Hepatocyte (in vitro differentiated cells): ENCODE data around the gene PAPPA2. TPM values are rescaled to one million over a fixed set of nuclear protein-coding genes. Genes with fewer than 3 reads are reported as not detected.

ENCODE experiments used
- DNase-seq: peaks from one replicate; pipeline ENCODE4 v3.0.0-alpha.2; 2016; ENCODE audit warnings: low spot score
- H2AFZ ChIP-seq: fragments of 200-600 bp; sonication (generic); 2 replicates; pipeline ENCODE4 v1.6.0; 2016; ENCODE audit warnings: antibody characterized with exemption, mild to moderate bottlenecking
- H3K27ac ChIP-seq: fragments of 200-600 bp; sonication (generic); 2 replicates; pipeline ENCODE4 v1.5.1; 2016; ENCODE audit warnings: mild to moderate bottlenecking
- H3K27me3 ChIP-seq: fragments of 200-600 bp; sonication (generic); 2 replicates; pipeline ENCODE4 v1.6.1; 2016
- H3K36me3 ChIP-seq: fragments of 200-600 bp; sonication (generic); replicated peaks from 2 replicates; pipeline ENCODE4 v1.5.1; 2016; ENCODE audit warnings: low read depth; ENCODE audit not compliant: insufficient read depth
- H3K4me1 ChIP-seq: fragments of 200-600 bp; sonication (generic); 2 replicates; pipeline ENCODE4 v1.5.1; 2016; ENCODE audit warnings: mild to moderate bottlenecking, moderate library complexity; ENCODE audit not compliant: insufficient read depth
- H3K4me2 ChIP-seq: fragments of 200-600 bp; sonication (generic); 2 replicates; pipeline ENCODE4 v1.6.0; 2016
- H3K4me3 ChIP-seq: fragments of 200-600 bp; sonication (generic); 2 replicates; pipeline ENCODE4 v1.5.1; 2016; ENCODE audit warnings: mild to moderate bottlenecking
- H3K79me2 ChIP-seq: fragments of 200-600 bp; sonication (generic); 2 replicates; pipeline ENCODE4 v1.6.0; 2017; ENCODE audit warnings: mild to moderate bottlenecking
- H3K9me2 ChIP-seq: fragments of 200-600 bp; sonication (generic); replicated peaks from 2 replicates; pipeline ENCODE4 v1.6.0; 2017; ENCODE audit warnings: mild to moderate bottlenecking; ENCODE audit not compliant: insufficient read depth
- H3K9me3 ChIP-seq: fragments of 200-600 bp; sonication (generic); 2 replicates; pipeline ENCODE4 v1.5.1; 2016; ENCODE audit warnings: low read depth, mild to moderate bottlenecking
- H4K20me1 ChIP-seq: fragments of 200-600 bp; sonication (generic); 2 replicates; pipeline ENCODE4 v1.6.0; 2016; ENCODE audit warnings: mild to moderate bottlenecking; ENCODE audit not compliant: insufficient read depth, poor library complexity, severe bottlenecking
- CTCF ChIP-seq: fragments of 200-600 bp; sonication (generic); IDR thresholded peaks from 2 replicates; pipeline ENCODE4 v1.5.1; 2016; ENCODE audit warnings: antibody characterized with exemption, mild to moderate bottlenecking; ENCODE audit not compliant: poor library complexity
- EZH2 ChIP-seq: fragments of 200-600 bp; sonication (generic); IDR thresholded peaks from 2 replicates; pipeline ENCODE4 v1.6.1; 2016; ENCODE audit warnings: antibody characterized with exemption, mild to moderate bottlenecking, borderline replicate concordance
- EZH2phosphoT487 ChIP-seq: fragments of 200-600 bp; sonication (generic); IDR thresholded peaks from one replicate; pipeline ENCODE4 v1.6.1; 2018; ENCODE audit warnings: antibody characterized with exemption, mild to moderate bottlenecking, low read depth, moderate library complexity; ENCODE audit not compliant: unreplicated experiment, severe bottlenecking
- WGBS: methylation state at CpG from one replicate; pipeline ENCODE4 v1.1.6; 2016; ENCODE audit warnings: low lambda C conversion rate; ENCODE audit errors: missing lambda C conversion rate; 5-methylcytosine and 5-hydroxymethylcytosine counted together
- polyA plus RNA-seq: library from polyadenylated mRNA; unstranded; fragments of >200 nt; fragmentation: Nextera tagmentation; extraction: Ambion mirVana; gene quantifications from 2 replicates; pipeline ENCODE4 v1.2.1, GENCODE V29; 2016
- total RNA-seq: library from RNA; depleted of rRNA; stranded (reverse); fragments of >200 nt; gene quantifications from 2 replicates; pipeline ENCODE4 v1.2.3, GENCODE V29; 2014

The PAPPA2 gene
- total and polyA plus RNA-seq, 2 experiments from 2014 or later: 1.9 to 2.6 TPM

GRCh38 chr1:176811511-176812288, 348.7 kb downstream of the PAPPA2 start:
- 41% methylated on average over 4 of the region's 4 CpGs for WGBS
- H3K9me3 ChIP-seq: no peaks in the 10 kb centered on the region
- no peaks in the 10 kb centered on the region for H3K27me3 ChIP-seq
- H2AFZ ChIP-seq: no peak overlapping the region
- H3K4me3 ChIP-seq: no peak overlapping the region
- no peaks in the 10 kb centered on the region for H3K79me2 ChIP-seq
- H3K27ac ChIP-seq: no peak overlapping the region
- no peak for DNase-seq
- no peak for TF ChIP-seq EZH2
- no peak for TF ChIP-seq CTCF
- no peak for TF ChIP-seq EZH2phosphoT487
- H3K4me1 ChIP-seq: no peaks in the 10 kb centered on the region
- no peak overlapping the region for H3K4me2 ChIP-seq
- H4K20me1 ChIP-seq: no peaks in the 10 kb centered on the region
- H3K9me2 ChIP-seq: no peaks in the 10 kb centered on the region
- H3K36me3 ChIP-seq: no peaks in the 10 kb centered on the region

DNA sequence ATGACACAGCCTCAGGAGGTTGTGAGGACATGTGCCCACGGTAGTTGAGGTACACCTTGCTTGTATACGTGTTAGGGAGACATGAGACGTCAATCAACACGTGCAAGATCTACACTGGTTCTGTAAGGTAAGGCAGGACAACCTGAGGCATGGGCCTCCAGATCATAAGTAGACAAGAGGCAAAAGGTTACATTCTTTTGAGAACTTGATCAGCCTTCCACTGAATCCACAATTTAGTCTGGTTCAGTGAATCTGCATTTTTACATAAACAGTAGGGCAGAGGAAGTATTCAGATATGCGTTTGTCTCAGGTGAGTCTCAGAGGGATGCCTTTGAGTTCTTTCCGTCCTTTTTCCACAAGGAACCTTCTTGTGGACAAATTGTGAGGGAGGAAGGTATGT, 352.6 kb downstream of the PAPPA2 start:
- Histone ChIP-seq H3K9me2 (no peaks in the 10 kb centered on the region), H3K79me2 (no peaks in the 10 kb centered on the region), H3K4me2 (no peak overlapping the region), H3K4me3 (no peak overlapping the region), H3K4me1 (no peaks in the 10 kb centered on the region), H2AFZ (no peak overlapping the region), H3K27me3 (no peaks in the 10 kb centered on the region), H3K9me3 (no peaks in the 10 kb centered on the region), H3K36me3 (no peaks in the 10 kb centered on the region), H3K27ac (no peak overlapping the region), H4K20me1 (no peaks in the 10 kb centered on the region)
- TF ChIP-seq CTCF (no peak), EZH2 (no peak), EZH2phosphoT487 (no peak)
- WGBS: 83% methylated on average over 6 of the region's 6 CpGs
- no peak for DNase-seq

DNA sequence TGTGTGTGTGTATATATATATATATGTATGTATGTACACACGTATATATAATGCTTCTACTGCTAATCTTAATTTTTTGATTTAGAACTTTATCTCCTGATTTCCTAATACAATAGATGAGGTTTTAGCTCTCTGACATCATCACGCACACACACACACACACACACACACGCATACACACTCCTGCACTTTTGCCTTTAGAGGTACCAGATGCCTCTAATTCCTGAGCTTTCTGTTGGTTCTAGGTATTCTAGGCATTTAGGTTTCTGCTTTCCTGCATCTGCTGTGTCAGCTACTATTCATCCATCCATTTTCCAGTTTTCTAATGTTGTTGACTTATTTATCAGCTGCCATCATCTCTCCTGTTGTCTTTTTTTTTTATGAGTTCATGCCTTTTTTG, 353.3 kb downstream of the PAPPA2 start:
- no peak overlapping the region for H3K4me2 ChIP-seq
- no peaks in the 10 kb centered on the region for H3K9me2 ChIP-seq
- no peak overlapping the region for H3K27ac ChIP-seq
- H3K4me3 ChIP-seq: no peak overlapping the region
- H3K27me3 ChIP-seq: no peaks in the 10 kb centered on the region
- no peaks in the 10 kb centered on the region for H3K4me1 ChIP-seq
- no peaks in the 10 kb centered on the region for H3K9me3 ChIP-seq
- H2AFZ ChIP-seq: no peak overlapping the region
- no peaks in the 10 kb centered on the region for H3K79me2 ChIP-seq
- H4K20me1 ChIP-seq: no peaks in the 10 kb centered on the region
- 91% methylated on average over 3 of the region's 3 CpGs for WGBS
- H3K36me3 ChIP-seq: no peaks in the 10 kb centered on the region
- no peak for DNase-seq
- TF ChIP-seq EZH2 (no peak), CTCF (no peak), EZH2phosphoT487 (no peak)
